HG03442 (cell line): Measurements from ENCODE around the gene THBD.

Experiments
- ATAC-seq: cut with Tn5 transposase; IDR thresholded peaks from one replicate; pipeline ENCODE4 v1.9.1; 2021; ENCODE audit warnings: mild to moderate bottlenecking, moderate library complexity; ENCODE audit not compliant: unreplicated experiment

Gene THBD

GRCh38 chr20:23084845-23085365 lies 35.4 kb upstream of the THBD start:
- ATAC-seq = no peak

- no peak for ATAC-seq
Observed at GRCh38 chr20:23084282-23084844, 34.9 kb upstream of the THBD start.

- no peak for ATAC-seq
Observed at GRCh38 chr20:23083553-23084220, 34.2 kb upstream of the THBD start.

DNA sequence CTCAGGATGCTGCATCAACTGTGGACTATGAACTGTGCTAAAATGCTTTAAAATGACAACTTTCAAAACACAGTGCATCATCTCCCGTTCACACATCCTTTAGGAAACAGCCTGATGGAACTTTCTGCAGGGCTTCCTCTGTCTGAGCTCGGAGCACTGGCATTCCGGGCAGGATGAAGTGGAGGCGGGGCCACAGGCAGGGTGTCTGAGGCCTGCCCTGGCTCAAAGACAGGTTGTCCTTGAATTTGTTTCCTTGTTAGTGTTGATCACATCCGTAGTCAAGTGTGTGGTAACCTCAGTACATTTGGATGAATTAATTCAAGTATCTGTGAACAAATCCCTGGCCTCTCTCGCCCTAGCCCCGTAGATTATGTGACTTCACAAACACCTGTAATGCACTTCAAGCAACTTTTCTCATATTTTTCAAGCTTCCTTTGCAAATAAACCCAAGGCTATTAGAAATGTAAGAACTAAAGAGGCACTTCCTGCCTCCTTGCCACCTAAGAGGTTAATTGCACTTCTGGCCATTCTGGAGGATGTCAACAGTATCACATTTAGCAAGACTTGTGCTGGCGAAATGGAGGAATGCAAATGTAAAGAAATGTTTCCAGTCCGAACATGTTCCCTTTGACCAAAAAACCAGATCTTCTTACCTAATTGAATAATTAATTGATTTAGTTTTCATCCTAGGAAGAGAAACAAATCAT lies 33.5 kb upstream of the THBD start:
- ATAC-seq = no peak

GRCh38 chr20:23081263-23081819 lies 31.9 kb upstream of the THBD start:
- ATAC-seq = no peak

DNA sequence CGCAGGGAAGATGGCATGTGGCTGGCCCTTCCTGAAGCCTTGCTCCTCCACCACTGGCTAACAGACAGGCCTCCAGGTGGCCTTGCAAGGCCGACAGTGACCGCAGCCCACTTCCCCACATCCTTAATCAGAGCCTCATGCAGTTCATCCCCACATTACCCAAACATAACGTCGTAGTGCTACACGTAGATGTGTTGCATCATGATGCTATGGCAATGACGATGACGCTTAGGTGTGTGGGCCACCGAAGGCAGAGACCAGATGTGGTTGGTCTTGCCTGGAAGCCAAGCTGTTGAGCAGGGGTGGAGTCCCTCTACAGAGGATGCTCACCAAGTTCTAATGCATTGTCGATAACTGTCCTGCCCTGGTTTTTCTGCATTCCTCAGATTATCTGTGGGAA lies 31.0 kb upstream of the THBD start:
- no peak for ATAC-seq

DNA sequence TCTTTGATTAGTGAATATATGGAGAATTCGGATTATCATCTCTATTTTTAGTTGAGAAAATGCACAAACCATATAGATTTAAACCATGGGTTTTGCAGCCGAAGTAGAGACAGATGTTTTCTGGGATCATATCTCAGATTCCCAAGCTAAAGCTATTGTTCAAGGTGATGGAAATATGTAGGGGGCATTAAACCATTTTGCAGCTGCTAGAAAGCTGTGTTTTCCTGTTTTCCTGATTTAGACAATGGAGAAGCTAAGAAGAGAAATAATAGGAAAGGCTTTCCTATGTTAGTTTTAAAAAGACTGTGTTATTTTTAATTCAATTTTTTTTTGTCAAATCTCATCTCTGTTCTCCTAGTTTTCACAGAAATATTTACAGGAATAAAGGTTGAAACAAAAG lies 30.5 kb upstream of the THBD start:
- no peak for ATAC-seq

DNA sequence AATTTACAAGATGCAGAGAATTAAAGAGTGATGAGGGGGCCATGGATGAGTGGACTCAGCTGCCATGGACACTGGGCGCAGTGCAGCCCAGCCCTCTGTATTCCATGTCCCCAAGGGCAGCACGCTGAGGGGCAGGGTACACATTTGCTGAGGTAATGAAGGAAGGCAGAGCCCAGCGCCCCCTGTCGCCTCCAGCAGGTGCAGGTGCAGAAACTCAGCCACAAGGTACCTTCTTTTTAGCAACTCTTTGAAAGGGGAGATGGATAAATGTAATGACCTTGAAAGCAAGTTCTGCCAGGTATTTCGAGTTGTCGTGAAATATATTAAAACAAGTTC lies 29.5 kb upstream of the THBD start:
- no peak for ATAC-seq

DNA sequence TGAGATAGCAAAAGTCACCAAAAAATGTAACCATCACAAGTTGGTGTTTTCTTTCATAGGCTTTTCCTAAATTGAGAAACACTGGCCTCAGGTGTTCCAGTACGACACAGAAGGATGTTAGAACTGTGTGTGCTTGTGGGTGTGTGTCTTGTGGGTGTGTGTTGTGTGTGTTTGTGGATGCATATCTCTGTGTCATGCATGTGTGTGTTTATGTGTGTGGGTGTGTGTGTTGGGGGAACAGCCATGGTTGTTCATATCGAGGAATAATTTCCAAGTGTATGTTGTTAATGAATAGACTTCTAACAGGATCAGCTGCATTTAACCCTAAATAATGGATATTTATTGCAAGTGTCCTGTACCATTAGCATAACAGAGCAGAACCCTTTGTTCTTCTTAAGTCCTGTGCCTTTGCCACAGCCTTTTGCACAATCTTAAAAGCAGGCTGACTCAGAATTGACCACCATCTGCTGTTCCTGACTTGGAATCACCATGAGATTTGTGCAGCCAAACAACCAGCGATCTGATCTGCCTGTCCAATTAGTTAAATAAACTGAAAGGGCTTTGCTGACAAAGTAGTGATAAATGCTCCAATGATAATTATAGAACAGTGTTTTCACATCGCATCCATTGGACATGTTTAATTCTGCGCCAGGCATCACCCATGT lies 29.0 kb upstream of the THBD start:
- ATAC-seq = no peak

- ATAC-seq = no peak
Observed at GRCh38 chr20:23077277-23077676, 27.8 kb upstream of the THBD start.

GRCh38 chr20:23074052-23074451 lies 24.6 kb upstream of the THBD start:
- ATAC-seq = no peak

DNA sequence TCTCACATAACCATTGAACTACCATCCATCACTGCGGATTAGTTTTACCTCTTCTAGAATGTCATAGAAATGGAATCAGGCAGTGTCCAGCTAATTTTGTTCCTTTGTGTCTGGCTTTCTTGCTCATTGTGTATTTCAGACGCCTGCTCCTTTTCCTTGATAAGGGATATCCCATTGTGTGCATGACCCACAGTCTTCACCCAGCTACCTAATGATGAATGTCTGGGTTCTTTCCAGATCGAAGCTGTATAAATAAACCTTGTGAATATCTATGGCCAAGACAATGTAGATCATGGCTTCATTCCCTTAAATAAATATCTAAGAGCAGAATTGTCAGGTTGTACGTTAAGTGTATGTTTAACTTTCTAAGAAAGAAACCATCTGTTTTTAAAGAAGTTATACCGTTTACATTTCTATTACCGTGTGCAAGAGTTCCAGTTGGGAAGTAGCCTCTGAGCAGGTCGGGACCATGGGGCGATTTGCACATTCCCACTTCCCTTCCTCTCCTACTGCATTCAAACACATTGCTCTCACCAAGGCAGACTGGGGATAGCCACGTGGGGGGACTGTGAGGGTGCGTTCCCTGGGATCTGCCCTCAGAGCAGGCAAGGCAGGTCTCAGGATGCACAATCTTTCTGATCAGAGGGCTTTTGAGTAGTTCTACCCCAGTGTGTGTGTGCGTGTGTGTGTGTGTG lies 23.6 kb upstream of the THBD start:
- no peak for ATAC-seq

- ATAC-seq = no peak
Observed at GRCh38 chr20:23071996-23072395, 22.5 kb upstream of the THBD start.

- ATAC-seq = no peak
Observed at GRCh38 chr20:23071398-23071797, 21.9 kb upstream of the THBD start.

DNA sequence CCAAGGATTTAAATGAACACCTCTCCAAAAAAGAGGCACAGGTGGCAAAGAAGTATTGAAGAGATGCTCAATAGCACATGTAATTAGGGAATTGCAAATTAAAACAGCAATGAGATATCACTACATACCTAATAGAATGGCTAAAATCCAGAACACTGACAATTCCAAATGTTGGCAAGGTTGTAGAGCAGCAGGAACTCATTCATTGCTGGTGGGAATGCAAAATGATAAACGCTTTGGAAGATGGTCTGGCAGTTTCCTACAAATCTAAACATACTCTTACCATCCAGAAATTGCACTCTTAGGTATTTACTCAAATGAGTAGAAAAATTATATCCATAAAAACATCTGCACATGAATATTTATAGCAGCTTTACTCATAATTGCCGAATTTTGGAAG lies 19.6 kb upstream of the THBD start:
- no peak for ATAC-seq

DNA sequence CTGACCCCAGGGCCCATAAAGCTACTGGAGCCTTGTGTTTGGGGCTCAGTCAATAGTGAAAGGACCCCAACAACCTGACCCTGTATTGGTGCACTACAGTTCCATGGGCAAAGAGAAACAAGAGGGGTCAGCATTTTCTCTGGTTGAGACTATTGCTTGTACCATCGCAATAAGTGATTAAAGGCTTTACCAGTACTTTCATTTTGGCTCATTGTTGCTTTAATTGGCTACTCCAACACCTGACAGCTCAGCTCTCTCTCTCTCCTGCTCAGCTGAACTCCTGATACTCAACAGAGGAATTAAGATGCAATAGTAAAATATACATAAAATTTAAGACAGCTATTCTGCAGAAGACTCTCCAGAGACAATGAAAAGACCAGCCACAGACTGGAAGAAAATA lies 18.8 kb upstream of the THBD start:
- ATAC-seq = no peak

GRCh38 chr20:23066772-23067171 lies 17.3 kb upstream of the THBD start:
- ATAC-seq = no peak

GRCh38 chr20:23065266-23066201 lies 16.1 kb upstream of the THBD start:
- no peak for ATAC-seq

GRCh38 chr20:23063581-23063980 lies 14.1 kb upstream of the THBD start:
- ATAC-seq = no peak

- no peak for ATAC-seq
Observed at GRCh38 chr20:23063168-23063567, 13.7 kb upstream of the THBD start.
